ENCODE data around the gene RELA.

DNA sequence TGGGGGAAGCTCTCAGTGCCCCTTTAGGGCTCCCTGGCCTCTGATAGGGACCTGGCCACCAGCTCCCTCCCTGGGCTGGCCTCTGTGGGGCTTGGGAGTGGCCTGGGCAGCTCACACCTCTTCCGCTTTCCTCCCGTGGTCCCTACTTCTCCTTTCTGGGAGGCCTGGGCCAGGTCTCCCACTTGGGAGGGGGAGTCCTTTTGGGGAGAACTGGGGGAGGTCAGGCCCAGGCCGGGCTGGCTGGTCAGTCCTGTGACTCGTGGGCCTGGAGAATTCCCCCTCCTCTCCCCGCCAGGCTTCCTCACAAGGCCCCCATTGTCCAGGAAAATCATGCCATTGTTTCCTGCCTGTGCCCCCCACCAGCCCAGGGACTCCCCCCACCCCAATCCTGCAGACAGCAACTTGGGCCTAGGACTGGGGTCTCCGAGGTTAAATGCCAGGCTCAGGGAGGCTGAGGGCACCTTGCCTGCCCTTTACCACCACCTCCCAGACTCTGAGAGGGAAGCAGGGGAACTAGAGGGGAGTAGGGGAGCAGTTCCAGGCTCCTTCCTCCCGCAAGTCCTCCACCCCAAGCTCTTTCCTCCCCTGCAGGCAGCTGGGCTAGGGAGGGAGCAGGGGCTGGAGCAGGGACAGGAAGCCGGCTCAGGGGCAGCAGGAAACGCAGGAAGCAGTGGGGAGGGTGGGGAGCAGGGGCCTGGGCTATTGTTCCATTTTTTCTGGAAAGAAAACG lies 51.5 kb downstream of the RELA start:
- TF ChIP-seq, protein P1, sequence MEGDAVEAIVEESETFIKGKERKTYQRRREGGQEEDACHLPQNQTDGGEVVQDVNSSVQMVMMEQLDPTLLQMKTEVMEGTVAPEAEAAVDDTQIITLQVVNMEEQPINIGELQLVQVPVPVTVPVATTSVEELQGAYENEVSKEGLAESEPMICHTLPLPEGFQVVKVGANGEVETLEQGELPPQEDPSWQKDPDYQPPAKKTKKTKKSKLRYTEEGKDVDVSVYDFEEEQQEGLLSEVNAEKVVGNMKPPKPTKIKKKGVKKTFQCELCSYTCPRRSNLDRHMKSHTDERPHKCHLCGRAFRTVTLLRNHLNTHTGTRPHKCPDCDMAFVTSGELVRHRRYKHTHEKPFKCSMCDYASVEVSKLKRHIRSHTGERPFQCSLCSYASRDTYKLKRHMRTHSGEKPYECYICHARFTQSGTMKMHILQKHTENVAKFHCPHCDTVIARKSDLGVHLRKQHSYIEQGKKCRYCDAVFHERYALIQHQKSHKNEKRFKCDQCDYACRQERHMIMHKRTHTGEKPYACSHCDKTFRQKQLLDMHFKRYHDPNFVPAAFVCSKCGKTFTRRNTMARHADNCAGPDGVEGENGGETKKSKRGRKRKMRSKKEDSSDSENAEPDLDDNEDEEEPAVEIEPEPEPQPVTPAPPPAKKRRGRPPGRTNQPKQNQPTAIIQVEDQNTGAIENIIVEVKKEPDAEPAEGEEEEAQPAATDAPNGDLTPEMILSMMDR (IDR thresholded peaks at IDR 0.05; ENCODE audit: low read depth, low read length): no peak
- TF ChIP-seq EZH2phosphoT487 (IDR thresholded peaks at IDR 0.05; ENCODE audit: low read depth): no peak
